IPS-20b (cell line): ENCODE measurements around the gene DIAPH2.

ENCODE experiments used
- H3K27ac ChIP-seq: one replicate; pipeline ENCODE4 v1.5.1; 2013; ENCODE audit warnings: low read length
- H3K27me3 ChIP-seq: 2 replicates; pipeline ENCODE4 v1.6.1; 2013; ENCODE audit warnings: mild to moderate bottlenecking, low read length, inconsistent platforms; ENCODE audit not compliant: insufficient read depth
- H3K36me3 ChIP-seq: 2 replicates; pipeline ENCODE4 v1.6.1; 2013; ENCODE audit warnings: low read depth, mild to moderate bottlenecking, inconsistent platforms, low read length, moderate library complexity; ENCODE audit not compliant: insufficient read depth
- H3K4me1 ChIP-seq: 2 replicates; pipeline ENCODE4 v1.6.1; 2013; ENCODE audit warnings: mild to moderate bottlenecking, control low read depth, inconsistent platforms, low read length, moderate library complexity; ENCODE audit not compliant: insufficient read depth
- H3K4me3 ChIP-seq: 2 replicates; pipeline ENCODE4 v1.5.1; 2013; ENCODE audit warnings: mild to moderate bottlenecking, low read length, inconsistent platforms
- H3K9ac ChIP-seq: 2 replicates; pipeline ENCODE4 v1.6.1; 2013; ENCODE audit warnings: low read depth, mild to moderate bottlenecking, inconsistent platforms, low read length, moderate library complexity
- H3K9me3 ChIP-seq: 2 replicates; pipeline ENCODE4 v1.6.1; 2013; ENCODE audit warnings: mild to moderate bottlenecking, low read depth, low read length, inconsistent platforms; ENCODE audit not compliant: insufficient read depth

Gene DIAPH2

GRCh38 chrX:97447306-97447705 is 762.7 kb downstream of the DIAPH2 start:
- H3K27ac ChIP-seq, result no peak overlapping the region
- H3K36me3 ChIP-seq, result no peaks in the 10 kb centered on the region
- H3K27me3 ChIP-seq, result no peaks in the 10 kb centered on the region
- H3K4me3 ChIP-seq, result no peak overlapping the region
- H3K4me1 ChIP-seq, result peaks cover 16% of the 10 kb centered on the region
- H3K9me3 ChIP-seq, result no peaks in the 10 kb centered on the region
- no peak overlapping the region for H3K9ac ChIP-seq

GRCh38 chrX:97452283-97452682 is 767.6 kb downstream of the DIAPH2 start:
- H3K9me3 ChIP-seq, result no peaks in the 10 kb centered on the region
- no peak overlapping the region for H3K9ac ChIP-seq
- H3K36me3 ChIP-seq, result no peaks in the 10 kb centered on the region
- H3K4me3 ChIP-seq, result no peak overlapping the region
- peaks cover 10% of the 10 kb centered on the region for H3K4me1 ChIP-seq
- no peak overlapping the region for H3K27ac ChIP-seq
- no peaks in the 10 kb centered on the region for H3K27me3 ChIP-seq

GRCh38 chrX:97461763-97462162 is 777.1 kb downstream of the DIAPH2 start:
- Histone ChIP-seq H3K27ac (no peak overlapping the region), H3K27me3 (no peaks in the 10 kb centered on the region), H3K4me3 (no peak overlapping the region), H3K4me1 (peaks cover 4% of the 10 kb centered on the region; the same call in 1 of the 2 replicates), H3K9me3 (no peaks in the 10 kb centered on the region), H3K36me3 (no peaks in the 10 kb centered on the region), H3K9ac (no peak overlapping the region)

GRCh38 chrX:97471071-97471470 is 786.4 kb downstream of the DIAPH2 start:
- no peak overlapping the region for H3K9ac ChIP-seq
- no peak overlapping the region for H3K27ac ChIP-seq
- peaks cover 4% of the 10 kb centered on the region; the same call in 1 of the 2 replicates for H3K4me1 ChIP-seq
- no peaks in the 10 kb centered on the region; the same call in 1 of the 2 replicates for H3K36me3 ChIP-seq
- H3K9me3 ChIP-seq, result no peaks in the 10 kb centered on the region
- no peaks in the 10 kb centered on the region for H3K27me3 ChIP-seq
- no peak overlapping the region for H3K4me3 ChIP-seq

GRCh38 chrX:97474933-97475332 is 790.3 kb downstream of the DIAPH2 start:
- H3K9me3 ChIP-seq, result no peaks in the 10 kb centered on the region
- no peak overlapping the region for H3K4me3 ChIP-seq
- H3K27me3 ChIP-seq, result no peaks in the 10 kb centered on the region
- H3K27ac ChIP-seq, result no peak overlapping the region
- no peaks in the 10 kb centered on the region; the same call in 1 of the 2 replicates for H3K36me3 ChIP-seq
- no peaks in the 10 kb centered on the region for H3K4me1 ChIP-seq
- no peak overlapping the region for H3K9ac ChIP-seq

GRCh38 chrX:97479106-97479890 is 794.7 kb downstream of the DIAPH2 start:
- no peaks in the 10 kb centered on the region for H3K9me3 ChIP-seq
- H3K9ac ChIP-seq, result no peak overlapping the region
- no peaks in the 10 kb centered on the region for H3K27me3 ChIP-seq
- H3K4me3 ChIP-seq, result no peak overlapping the region
- peaks cover 24% of the 10 kb centered on the region; the same call in 1 of the 2 replicates for H3K4me1 ChIP-seq
- no peaks in the 10 kb centered on the region for H3K36me3 ChIP-seq
- H3K27ac ChIP-seq, result no peak overlapping the region

GRCh38 chrX:97481228-97481627 is 796.6 kb downstream of the DIAPH2 start:
- H3K27ac ChIP-seq, result no peak overlapping the region

GRCh38 chrX:97482666-97483300 is 798.1 kb downstream of the DIAPH2 start:
- peaks cover 24% of the 10 kb centered on the region; the same call in 1 of the 2 replicates for H3K4me1 ChIP-seq
- H3K27ac ChIP-seq, result no peak overlapping the region
- 0 out of 2 replicates have a peak overlapping the region, but pooled peaks have one; percentile 27 for H3K9ac ChIP-seq
- H3K36me3 ChIP-seq, result no peaks in the 10 kb centered on the region
- no peaks in the 10 kb centered on the region for H3K9me3 ChIP-seq
- no peak overlapping the region for H3K4me3 ChIP-seq
- H3K27me3 ChIP-seq, result no peaks in the 10 kb centered on the region

More at GRCh38 chrX:97481228-97481627, 796.6 kb downstream of the DIAPH2 start:
- H3K4me1 ChIP-seq, result peaks cover 24% of the 10 kb centered on the region; the same call in 1 of the 2 replicates
- no peak overlapping the region for H3K4me3 ChIP-seq
- no peaks in the 10 kb centered on the region for H3K27me3 ChIP-seq
- no peak overlapping the region for H3K9ac ChIP-seq
- no peaks in the 10 kb centered on the region for H3K36me3 ChIP-seq
- no peaks in the 10 kb centered on the region for H3K9me3 ChIP-seq

- Histone ChIP-seq H3K27me3 (no peaks in the 10 kb centered on the region), H3K9ac (no peak overlapping the region), H3K4me1 (no peaks in the 10 kb centered on the region; the same call in 1 of the 2 replicates), H3K9me3 (no peaks in the 10 kb centered on the region), H3K36me3 (no peaks in the 10 kb centered on the region), H3K27ac (no peak overlapping the region), H3K4me3 (no peak overlapping the region)
These were observed 806.0 kb downstream of the DIAPH2 start for GRCh38 chrX:97490656-97491055.

GRCh38 chrX:97494756-97495372 is 810.2 kb downstream of the DIAPH2 start:
- Histone ChIP-seq H3K4me1 (no peaks in the 10 kb centered on the region; the same call in 1 of the 2 replicates), H3K27ac (no peak overlapping the region), H3K9me3 (no peaks in the 10 kb centered on the region), H3K27me3 (no peaks in the 10 kb centered on the region), H3K36me3 (no peaks in the 10 kb centered on the region), H3K9ac (no peak overlapping the region), H3K4me3 (no peak overlapping the region)

GRCh38 chrX:97498093-97498492 is 813.5 kb downstream of the DIAPH2 start:
- Histone ChIP-seq H3K9me3 (no peaks in the 10 kb centered on the region), H3K27me3 (no peaks in the 10 kb centered on the region), H3K4me3 (no peak overlapping the region), H3K4me1 (no peaks in the 10 kb centered on the region; the same call in 1 of the 2 replicates), H3K27ac (no peak overlapping the region), H3K36me3 (no peaks in the 10 kb centered on the region), H3K9ac (no peak overlapping the region)
